Right cardiac atrium (tissue), 5 donors: ENCODE results near the gene WT1. TPM values are rescaled to one million over a fixed set of nuclear protein-coding genes. Genes with fewer than 3 reads are reported as not detected.

Experiments
- ATAC-seq, 2 donors: fragments of 200-7000 bp; cut with Tn5 transposase; one replicate each; pipeline versions ENCODE4 v1.8.0 to v1.9.1; 2020; ENCODE audit warnings: moderate library complexity in 2 of 2, mild to moderate bottlenecking in 1 of 2
- DNase-seq, 3 donors: peaks; one replicate each; pipeline ENCODE4 v3.0.0-alpha.2; 2020
- H3K27ac ChIP-seq: one replicate; pipeline ENCODE4 v1.5.1; 2013; ENCODE audit warnings: mild to moderate bottlenecking, low read length, control low read depth, moderate library complexity
- H3K27me3 ChIP-seq: one replicate; pipeline ENCODE4 v1.6.1; 2013; ENCODE audit not compliant: control insufficient read depth, insufficient read depth
- H3K4me1 ChIP-seq: one replicate; pipeline ENCODE4 v1.6.1; 2013; ENCODE audit warnings: low read length; ENCODE audit not compliant: control insufficient read depth, insufficient read depth
- H3K4me3 ChIP-seq: one replicate; pipeline ENCODE4 v1.5.1; 2013; ENCODE audit warnings: low read length, control low read depth
- H3K9me3 ChIP-seq: one replicate; pipeline ENCODE4 v1.6.1; 2013; ENCODE audit warnings: low read length; ENCODE audit not compliant: control insufficient read depth
- WGBS: extraction: QIAGEN DNeasy Blood & Tissue Kit; methylation state at CpG from one replicate; pipeline ENCODE4 v1.1.7; 2013; 5-methylcytosine and 5-hydroxymethylcytosine counted together
- intact Hi-C, 4 donors: fragments of 100-400 bp; cut with DNase I; formaldehyde crosslinking; loops; one replicate each; pipeline versions ENCODE4 v1.11.0 to v1.14.0; 2022 to 2023
- polyA plus RNA-seq: library from polyadenylated mRNA; stranded (reverse); fragments of 200-250 nt; gene quantifications from one replicate; pipeline ENCODE4 v1.2.3, GENCODE V29; 2013
- total RNA-seq, 4 donors: library from RNA; stranded (reverse); fragmentation: NEBNext Ultra II Directional; extraction: Animal tissue kit (Norgen Biotek cat#: 25700); gene quantifications; one replicate each; pipeline ENCODE4 v1.2.1, GENCODE V29; 2021
- donor health status: healthy with polysubstance abuse.
- donor health status: DM: no; HTN: yes; CAD: no.
- donor health status: DM: no; HTN: no; CAD: no.
- donor health status: DM: no; HTN: yes; CAD: no; lungs with severe emphysema.
- donor health status: DM: yes; HTN: yes; CAD: no.

The WT1 gene
- total and polyA plus RNA-seq, 5 donors, result 1.4 to 3.0 (median 2.0) TPM

DNA sequence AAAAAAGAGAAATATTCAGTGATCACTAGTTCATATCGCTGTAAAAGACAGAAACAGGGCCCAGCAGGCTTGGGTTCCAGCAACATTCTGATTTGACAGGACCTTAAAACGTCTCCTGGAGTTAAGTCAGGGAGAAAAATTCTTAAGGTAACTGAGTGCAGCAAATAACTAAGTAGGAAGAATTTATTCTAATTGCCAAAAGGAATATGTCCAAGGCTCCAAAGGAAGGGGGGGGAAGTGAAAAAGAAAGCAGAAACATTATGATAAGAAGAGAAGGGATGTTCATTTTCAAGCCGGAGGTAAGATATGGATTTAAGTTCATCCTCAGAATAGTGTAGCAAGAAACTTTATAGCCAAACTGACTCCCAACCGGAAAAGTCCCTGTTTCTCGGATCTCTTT is 90.4 kb downstream of the WT1 start:
- H3K27me3 ChIP-seq, result no peaks in the 10 kb centered on the region
- no peaks in the 10 kb centered on the region for H3K9me3 ChIP-seq
- DNase-seq, result no peak
- H3K4me1 ChIP-seq, result no peaks in the 10 kb centered on the region
- WGBS, result 49% methylated on average over 5 of the region's 5 CpGs
- intact Hi-C loops, result no loop called here
- no peak overlapping the region for H3K27ac ChIP-seq
- H3K4me3 ChIP-seq, result no peak overlapping the region
- ATAC-seq, result no peak

DNA sequence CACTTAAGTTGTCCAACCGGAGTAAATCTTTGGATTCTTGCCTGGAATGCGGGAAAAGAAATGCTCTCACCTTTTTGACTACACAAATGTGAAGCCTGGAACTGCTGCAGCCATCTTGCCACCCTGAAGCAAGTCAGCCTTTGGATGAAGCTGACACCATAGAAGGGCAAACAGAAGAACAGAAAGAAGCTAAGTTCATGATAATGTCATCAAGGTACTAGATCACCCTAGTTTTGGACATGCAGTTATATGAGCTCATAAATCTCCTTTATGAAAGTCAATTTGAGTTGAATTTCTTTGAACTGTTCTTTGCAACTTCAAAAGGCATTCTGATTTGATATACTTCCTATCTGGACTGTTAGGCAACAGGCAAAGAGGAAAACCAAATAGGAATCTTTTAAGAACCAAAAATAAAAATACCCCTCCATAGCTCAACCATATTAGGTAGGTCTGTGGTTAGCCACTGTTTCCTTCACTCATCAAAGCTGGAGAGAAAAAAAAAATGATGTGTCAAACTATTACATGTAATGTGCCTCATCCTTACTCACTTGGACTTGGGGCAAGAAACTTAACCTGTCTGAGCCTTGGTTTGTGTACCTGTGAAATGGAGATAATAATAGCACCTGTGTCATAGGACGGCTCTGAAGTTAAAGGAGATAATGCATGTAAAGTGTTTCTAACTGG is 91.9 kb downstream of the WT1 start:
- Histone ChIP-seq H3K4me3 (no peak overlapping the region), H3K27me3 (no peaks in the 10 kb centered on the region), H3K27ac (no peak overlapping the region), H3K4me1 (no peaks in the 10 kb centered on the region), H3K9me3 (no peaks in the 10 kb centered on the region)
- no peak for ATAC-seq
- DNase-seq, result no peak
- WGBS, result 89% methylated on average over 3 of the region's 3 CpGs
- intact Hi-C loops, result no loop called here

DNA sequence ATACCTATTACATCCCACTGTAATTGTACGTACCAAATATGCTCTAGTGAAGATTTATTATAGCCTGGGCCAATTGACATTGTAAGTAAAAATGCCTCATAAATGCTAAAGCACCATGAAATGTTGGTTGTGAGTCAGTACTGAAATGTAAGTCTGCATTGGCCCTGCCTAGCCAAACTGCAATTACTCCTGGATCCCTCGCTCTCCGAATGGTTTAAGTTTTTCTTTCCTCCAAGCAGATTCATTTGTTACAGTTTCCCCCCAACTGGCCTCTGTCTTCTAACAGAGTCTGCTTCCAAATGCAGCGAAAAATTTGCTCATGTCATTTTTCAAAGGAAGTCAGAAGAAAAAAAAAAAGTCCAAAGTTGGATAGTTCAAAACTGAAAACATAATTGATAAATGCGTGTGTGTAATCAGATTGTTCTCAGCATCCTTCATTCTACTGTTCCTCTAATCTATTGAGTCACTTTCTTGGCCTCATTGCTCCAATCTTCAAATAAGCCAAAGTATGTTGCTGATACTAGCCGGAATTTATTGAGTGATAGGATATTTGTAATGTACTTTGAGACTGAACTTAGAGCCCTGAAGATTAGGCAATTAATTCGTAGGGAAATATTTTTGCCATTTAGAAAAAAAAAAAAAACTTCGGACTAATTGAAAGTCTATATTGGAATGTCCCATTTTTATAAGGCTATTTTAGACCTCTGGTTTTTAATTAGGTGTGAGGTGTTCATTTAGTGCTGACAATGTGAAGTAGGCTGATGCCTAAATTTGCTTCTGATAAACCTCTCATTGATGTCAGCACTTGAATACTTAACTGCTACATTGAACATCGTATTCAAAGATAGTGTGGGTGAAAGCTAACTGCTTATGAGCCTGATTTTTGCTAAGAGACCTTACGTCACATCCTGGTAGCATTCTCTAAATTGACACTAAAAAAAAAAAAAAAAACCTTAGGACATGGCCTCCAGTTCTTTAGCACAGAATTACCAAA is 93.4 kb downstream of the WT1 start:
- peak; percentile 73 to 80 for ATAC-seq
- Histone ChIP-seq H3K27ac (no peak overlapping the region), H3K4me1 (no peaks in the 10 kb centered on the region), H3K27me3 (no peaks in the 10 kb centered on the region), H3K9me3 (no peaks in the 10 kb centered on the region), H3K4me3 (no peak overlapping the region)
- WGBS, result 47% methylated on average over 10 of the region's 10 CpGs
- no peak for DNase-seq
- intact Hi-C loops, result no loop called here

DNA sequence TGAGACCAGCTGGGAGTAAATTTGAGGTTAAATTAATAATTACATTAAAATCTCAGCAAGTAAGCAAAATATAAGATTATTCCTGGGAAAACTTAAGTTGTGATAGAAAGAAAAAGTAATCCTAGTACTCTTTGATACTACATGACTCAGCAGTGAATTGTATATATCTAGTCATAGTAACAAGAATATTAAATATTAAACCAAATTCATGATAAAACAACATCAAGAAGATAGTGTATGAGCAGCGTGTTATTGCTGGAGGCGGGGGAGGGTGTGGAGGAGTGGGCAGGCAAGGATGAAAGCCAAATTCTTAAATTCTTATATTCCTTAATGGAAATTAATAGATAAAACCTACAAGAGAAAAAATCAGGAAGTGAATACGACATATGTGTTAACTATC is 95.2 kb downstream of the WT1 start:
- intact Hi-C loops, result no loop called here
- WGBS, result 74% methylated on average over 3 of the region's 3 CpGs
- Histone ChIP-seq H3K27me3 (no peaks in the 10 kb centered on the region), H3K4me3 (no peak overlapping the region), H3K27ac (no peak overlapping the region), H3K9me3 (no peaks in the 10 kb centered on the region), H3K4me1 (no peaks in the 10 kb centered on the region)
- DNase-seq, result no peak
- no peak for ATAC-seq

Other genes starting within 250 kb of the WT1 start
- 100 to 1,000 TPM; 150 to 166 (median 159) TPM for gene EIF3M, start 148.3 kb upstream of the WT1 start, total RNA-seq
- gene EIF3M, start 148.3 kb upstream of the WT1 start, polyA plus RNA-seq, result 219 TPM